ENCODE data around the gene BPTF. TPM values are rescaled to one million over a fixed set of nuclear protein-coding genes. Genes with fewer than 3 reads are reported as not detected.

Gene BPTF
- total and polyA plus RNA-seq, 8 donors, result 75.4 to 137 (median 126) TPM

DNA sequence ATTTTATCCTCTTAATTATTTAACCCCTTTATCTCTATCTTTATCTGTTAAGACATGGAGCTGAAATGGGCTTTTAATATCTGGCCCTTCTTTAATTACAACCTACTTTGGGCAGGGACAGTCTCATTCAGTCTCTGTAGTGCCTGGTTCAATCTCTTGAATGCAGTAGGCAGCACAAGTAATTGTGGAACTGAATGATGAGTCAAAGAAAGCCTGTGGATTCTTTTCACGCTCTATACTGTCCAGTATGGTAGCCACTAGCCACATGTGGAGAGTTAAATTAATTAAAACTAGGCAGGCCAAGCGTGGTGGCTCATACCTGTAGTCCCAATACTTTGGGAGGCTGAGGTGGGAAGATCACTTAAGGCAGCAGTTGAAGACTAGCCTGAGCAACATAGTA is 9.3 kb downstream of the BPTF start:
- DNase-seq (no peak), ATAC-seq (no peak)
- TF ChIP-seq, protein P1, sequence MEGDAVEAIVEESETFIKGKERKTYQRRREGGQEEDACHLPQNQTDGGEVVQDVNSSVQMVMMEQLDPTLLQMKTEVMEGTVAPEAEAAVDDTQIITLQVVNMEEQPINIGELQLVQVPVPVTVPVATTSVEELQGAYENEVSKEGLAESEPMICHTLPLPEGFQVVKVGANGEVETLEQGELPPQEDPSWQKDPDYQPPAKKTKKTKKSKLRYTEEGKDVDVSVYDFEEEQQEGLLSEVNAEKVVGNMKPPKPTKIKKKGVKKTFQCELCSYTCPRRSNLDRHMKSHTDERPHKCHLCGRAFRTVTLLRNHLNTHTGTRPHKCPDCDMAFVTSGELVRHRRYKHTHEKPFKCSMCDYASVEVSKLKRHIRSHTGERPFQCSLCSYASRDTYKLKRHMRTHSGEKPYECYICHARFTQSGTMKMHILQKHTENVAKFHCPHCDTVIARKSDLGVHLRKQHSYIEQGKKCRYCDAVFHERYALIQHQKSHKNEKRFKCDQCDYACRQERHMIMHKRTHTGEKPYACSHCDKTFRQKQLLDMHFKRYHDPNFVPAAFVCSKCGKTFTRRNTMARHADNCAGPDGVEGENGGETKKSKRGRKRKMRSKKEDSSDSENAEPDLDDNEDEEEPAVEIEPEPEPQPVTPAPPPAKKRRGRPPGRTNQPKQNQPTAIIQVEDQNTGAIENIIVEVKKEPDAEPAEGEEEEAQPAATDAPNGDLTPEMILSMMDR (IDR thresholded peaks at IDR 0.05), result no peak
- no peaks in the 10 kb centered on the region for H3K27me3 ChIP-seq
- no peaks in the 10 kb centered on the region for H3K36me3 ChIP-seq
- H3K4me3 ChIP-seq, result no peak overlapping the region
- no peaks in the 10 kb centered on the region for H3K9me3 ChIP-seq
- intact Hi-C loops (cut with DNase I), result no loop called here
- H3K27ac ChIP-seq, result no peak overlapping the region
- H3K4me1 ChIP-seq, result peaks cover 4 to 49% of the 10 kb centered on the region in 2 donors

DNA sequence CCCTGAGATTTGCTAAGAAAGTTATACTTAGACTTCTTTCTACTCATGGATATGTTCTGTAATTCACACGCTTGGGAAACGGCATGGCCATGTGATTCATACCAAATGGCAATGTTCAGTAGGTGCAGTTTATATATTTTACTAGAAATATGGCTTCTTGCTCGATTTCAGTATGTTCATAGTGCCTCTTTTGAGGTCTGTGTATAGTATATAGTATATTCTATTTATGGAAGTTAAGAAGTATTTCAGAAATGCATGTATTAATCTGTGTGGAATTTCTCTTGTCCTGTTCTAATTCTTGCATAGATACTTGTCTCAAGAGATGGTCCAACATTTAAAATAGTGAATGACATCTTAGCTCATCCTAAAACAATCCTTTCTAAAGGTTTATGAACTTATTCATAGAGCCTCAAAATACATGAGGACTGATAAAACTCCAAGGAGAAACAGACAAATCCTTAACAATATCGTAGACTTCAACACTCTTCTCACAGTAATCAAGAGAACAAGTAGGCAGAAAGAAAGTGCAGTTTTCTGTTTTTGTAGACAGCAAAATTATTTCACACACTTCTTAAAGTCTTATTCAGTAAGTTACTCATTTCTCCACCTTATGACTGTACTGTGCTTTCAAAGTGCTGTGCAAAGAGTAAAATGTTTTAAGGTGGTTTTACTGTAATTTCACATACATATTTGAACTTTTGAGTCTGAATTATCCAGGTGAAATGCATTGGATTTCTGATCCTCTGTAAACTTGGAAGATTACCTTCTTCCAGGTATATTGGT is 11.1 kb downstream of the BPTF start:
- Histone ChIP-seq H3K27ac (no peak overlapping the region), H3K4me1 (peaks cover 4 to 35% of the 10 kb centered on the region in 2 donors), H3K9me3 (no peaks in the 10 kb centered on the region), H3K4me3 (no peak overlapping the region), H3K27me3 (no peaks in the 10 kb centered on the region), H3K36me3 (no peaks in the 10 kb centered on the region)
- DNase-seq (no peak), ATAC-seq (no peak)
- intact Hi-C loops (cut with DNase I), result no loop called here
- TF ChIP-seq, protein P1 (IDR thresholded peaks at IDR 0.05), result no peak

GRCh38 chr17:67837965-67838364 is 12.7 kb downstream of the BPTF start:
- H3K27me3 ChIP-seq, result no peaks in the 10 kb centered on the region
- no peak overlapping the region for H3K27ac ChIP-seq
- ATAC-seq (no peak), DNase-seq (no peak)
- intact Hi-C loops (cut with DNase I), result no loop called here
- no peaks in the 10 kb centered on the region for H3K36me3 ChIP-seq
- peaks cover 4 to 39% of the 10 kb centered on the region in 2 donors for H3K4me1 ChIP-seq
- no peaks in the 10 kb centered on the region for H3K9me3 ChIP-seq
- TF ChIP-seq, protein P1 (IDR thresholded peaks at IDR 0.05), result no peak
- H3K4me3 ChIP-seq, result no peak overlapping the region

- TF ChIP-seq, protein P1 (IDR thresholded peaks at IDR 0.05), result no peak
- peaks cover 4 to 39% of the 10 kb centered on the region in 2 donors for H3K4me1 ChIP-seq
Observed at GRCh38 chr17:67838538-67838937, 13.2 kb downstream of the BPTF start.

GRCh38 chr17:67841992-67842391 is 16.7 kb downstream of the BPTF start:
- H3K4me3 ChIP-seq, result no peak overlapping the region
- intact Hi-C loops (cut with DNase I), result no loop called here
- TF ChIP-seq, protein P1 (IDR thresholded peaks at IDR 0.05), result no peak
- DNase-seq (no peak), ATAC-seq (no peak)
- no peaks in the 10 kb centered on the region for H3K9me3 ChIP-seq
- H3K36me3 ChIP-seq, result no peaks in the 10 kb centered on the region
- peaks cover 0 to 14% of the 10 kb centered on the region in 2 donors for H3K4me1 ChIP-seq
- H3K27me3 ChIP-seq, result no peaks in the 10 kb centered on the region
- no peak overlapping the region for H3K27ac ChIP-seq

More at GRCh38 chr17:67838538-67838937, 13.2 kb downstream of the BPTF start:
- ATAC-seq (no peak), DNase-seq (no peak)
- intact Hi-C loops (cut with DNase I), result no loop called here
- H3K4me3 ChIP-seq, result no peak overlapping the region
- H3K27ac ChIP-seq, result no peak overlapping the region
- no peaks in the 10 kb centered on the region for H3K9me3 ChIP-seq
- H3K36me3 ChIP-seq, result no peaks in the 10 kb centered on the region
- no peaks in the 10 kb centered on the region for H3K27me3 ChIP-seq

All from left lung (tissue), 10 donors.